Gastroesophageal sphincter (tissue), 4 donors: ENCODE results near the gene FIGN. TPM values are rescaled to one million over a fixed set of nuclear protein-coding genes. Genes with fewer than 3 reads are reported as not detected.

Source experiments
- ATAC-seq: fragments of 150-250 bp; one replicate; pipeline ENCODE4 v1.9.1; 2016; ENCODE audit warnings: mild to moderate bottlenecking, moderate library complexity
- H3K27ac ChIP-seq, 4 donors: fragments of 200-600 bp; sonication (generic) in 3 of 4; 1 replicate in 3 of 4; 2 replicates in 1 of 4; pipeline ENCODE4 v1.5.1; 2016 to 2019
- H3K27me3 ChIP-seq: fragments of 200-600 bp; sonication (generic); one replicate; pipeline ENCODE4 v1.5.1; 2019
- H3K36me3 ChIP-seq, 2 donors: fragments of 200-600 bp; sonication (generic); one replicate each; pipeline ENCODE4 v1.5.1; 2019; ENCODE audit warnings: control low read depth in 1 of 2
- H3K4me1 ChIP-seq, 3 donors: fragments of 200-600 bp; sonication (generic); 1 replicate in 2 of 3; 2 replicates in 1 of 3; pipeline ENCODE4 v1.5.1; 2016 to 2019; ENCODE audit warnings: control low read depth in 2 of 3
- H3K4me3 ChIP-seq, 2 donors: fragments of 200-600 bp; sonication (generic); one replicate each; pipeline ENCODE4 v1.5.1; 2019; ENCODE audit warnings: mild to moderate bottlenecking in 1 of 2, moderate library complexity in 1 of 2
- H3K9me3 ChIP-seq, 3 donors: fragments of 200-600 bp; sonication (generic); one replicate each; pipeline ENCODE4 v1.5.1; 2017 to 2019; ENCODE audit warnings: control low read depth in 2 of 3
- CTCF ChIP-seq, 4 experiments: fragments of 200-600 bp in 2 of 4; fragments of 450-650 bp in 2 of 4; sonication (generic) in 1 of 4; IDR thresholded peaks; one replicate each; pipeline ENCODE4 v1.5.1; 2017 to 2019; ENCODE audit warnings: antibody characterized with exemption in 4 of 4, mild to moderate bottlenecking in 2 of 4, moderate library complexity in 2 of 4
- EP300 ChIP-seq: sonication (generic); formaldehyde crosslinking; IDR thresholded peaks from one replicate; pipeline ENCODE4 v1.6.1; 2017; ENCODE audit warnings: antibody characterized with exemption, mild to moderate bottlenecking
- POLR2A ChIP-seq, 2 donors: fragments of 450-650 bp; IDR thresholded peaks; one replicate each; pipeline ENCODE4 v1.6.1; 2017; ENCODE audit warnings: antibody characterized with exemption in 2 of 2, mild to moderate bottlenecking in 2 of 2, moderate library complexity in 1 of 2
- POLR2AphosphoS5 ChIP-seq: sonication (generic); formaldehyde crosslinking; IDR thresholded peaks from one replicate; pipeline ENCODE4 v1.6.1; 2017; ENCODE audit warnings: antibody characterized with exemption
- WGBS, 2 donors: methylation state at CpG; one replicate each; pipeline ENCODE4 v1.1.5; 2018; ENCODE audit warnings: low coverage in 1 of 2; 5-methylcytosine and 5-hydroxymethylcytosine counted together
- total RNA-seq, 4 donors: library from RNA; depleted of rRNA; stranded (reverse); fragments of >200 nt; gene quantifications; one replicate each; pipeline ENCODE4 v1.1.0, GENCODE V29; 2016

FIGN gene
- total RNA-seq, 4 donors from 2014 or later, result 5.0 to 17.5 (median 10.2) TPM

- no peak overlapping the region for H3K27ac ChIP-seq
- no peak for ATAC-seq
- no peaks in the 10 kb centered on the region for H3K9me3 ChIP-seq
- peaks cover 0 to 21% (median under 1%) of the 10 kb centered on the region in 3 donors for H3K4me1 ChIP-seq
- TF ChIP-seq EP300, result no peak
- TF ChIP-seq POLR2AphosphoS5, result no peak
- TF ChIP-seq POLR2A (IDR thresholded peaks at IDR 0.05), result no peak
- TF ChIP-seq CTCF (IDR thresholded peaks at IDR 0.05), result no peak
- no peak overlapping the region for H3K4me3 ChIP-seq
- H3K27me3 ChIP-seq, result no peaks in the 10 kb centered on the region
- no peaks in the 10 kb centered on the region for H3K36me3 ChIP-seq
- 93% methylated on average over 2 of the region's 2 CpGs; no CpG with 5 or more reads in 1 of the 2 donors for WGBS, 2 donors
Measured at GRCh38 chr2:163719331-163719730, 16.5 kb downstream of the FIGN start.

DNA sequence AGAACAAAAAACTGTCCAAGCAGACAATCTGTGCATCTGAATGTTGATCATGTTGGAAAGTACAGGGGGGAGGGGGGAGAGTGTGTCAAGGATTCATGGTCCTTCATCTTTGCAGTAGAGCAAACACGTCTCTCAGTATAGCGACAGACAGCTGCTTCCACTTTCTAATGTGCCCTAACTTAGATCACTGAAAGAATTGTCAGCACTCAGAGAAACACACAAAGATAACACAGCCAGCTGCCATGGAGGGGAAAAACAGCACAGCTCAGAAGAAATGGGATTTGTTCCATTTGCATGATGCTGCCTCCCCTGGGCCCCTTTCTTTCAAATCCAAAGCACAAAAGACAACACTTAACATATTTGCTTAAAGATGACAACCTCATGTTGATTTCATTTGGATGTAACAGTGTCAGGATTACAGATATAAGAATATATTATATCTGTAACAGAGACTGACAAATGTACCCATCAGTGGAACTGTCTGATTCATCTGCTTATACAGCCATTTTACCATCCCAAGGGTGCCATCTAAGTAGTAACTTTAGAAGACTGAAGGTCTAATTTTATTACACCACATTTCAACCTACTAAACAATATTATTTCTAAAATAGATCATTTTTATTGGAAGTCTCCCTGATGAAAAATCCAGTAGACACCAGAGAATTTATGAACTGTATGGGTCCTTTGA is 17.7 kb downstream of the FIGN start:
- Histone ChIP-seq H3K4me1 (peaks cover 0 to 17% (median 2%) of the 10 kb centered on the region in 3 donors), H3K27me3 (no peaks in the 10 kb centered on the region), H3K27ac (no peak overlapping the region), H3K36me3 (no peaks in the 10 kb centered on the region), H3K4me3 (no peak overlapping the region), H3K9me3 (no peaks in the 10 kb centered on the region)
- TF ChIP-seq POLR2AphosphoS5, result no peak
- TF ChIP-seq EP300, result no peak
- no peak for TF ChIP-seq CTCF (IDR thresholded peaks at IDR 0.05)
- no peak for TF ChIP-seq POLR2A (IDR thresholded peaks at IDR 0.05)
- 40 to 42% methylated on average over 2 of the region's 2 CpGs for WGBS, 2 donors
- no peak for ATAC-seq

DNA sequence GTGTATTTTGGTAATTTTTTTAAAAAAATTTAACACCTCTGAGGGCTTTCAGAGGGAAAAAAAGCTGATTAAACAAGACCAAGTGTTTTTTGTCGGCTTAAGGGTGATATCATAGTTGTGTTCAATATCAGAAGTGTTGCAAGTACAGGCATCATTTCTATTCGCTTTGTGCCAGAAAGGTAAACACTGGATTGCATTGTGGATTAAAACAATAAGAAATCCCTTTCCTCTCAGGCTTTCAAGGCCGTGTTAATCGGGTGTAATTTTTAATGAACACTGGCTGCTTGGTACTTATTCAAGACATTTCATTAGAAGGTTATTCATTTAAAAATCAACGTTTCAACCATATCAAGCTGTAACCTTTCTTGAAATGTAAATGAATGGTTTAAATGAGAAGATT is 18.3 kb downstream of the FIGN start:
- 54 to 73% methylated on average over 5 of the region's 5 CpGs for WGBS, 2 donors

DNA sequence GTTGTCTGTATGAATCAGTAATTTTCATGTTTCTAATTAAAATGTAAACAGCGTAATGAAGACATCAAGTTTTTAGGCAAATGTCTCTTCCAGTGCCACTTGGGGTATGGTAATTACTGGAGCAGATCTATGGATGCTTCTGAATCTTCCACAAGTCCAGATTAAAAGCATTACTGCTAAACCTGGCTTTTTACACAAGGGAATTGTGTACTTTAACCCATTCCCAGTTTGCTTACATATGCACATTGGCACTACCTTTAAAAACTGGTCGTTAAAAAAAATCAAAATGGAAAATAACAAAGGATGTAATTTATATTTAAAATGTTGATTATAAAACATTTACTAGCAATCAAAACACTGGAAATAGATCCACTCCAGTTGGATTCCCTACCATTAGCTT is 19.7 kb downstream of the FIGN start:
- H3K27ac ChIP-seq, result no peak overlapping the region
- no peak overlapping the region for H3K4me3 ChIP-seq
- 85 to 93% methylated on average over 2 of the region's 2 CpGs for WGBS, 2 donors
- H3K4me1 ChIP-seq, result peaks cover 0 to 17% (median 2%) of the 10 kb centered on the region in 3 donors
- no peaks in the 10 kb centered on the region for H3K9me3 ChIP-seq
- TF ChIP-seq EP300 (no peak), POLR2AphosphoS5 (no peak), CTCF (IDR thresholded peaks at IDR 0.05) (no peak), POLR2A (IDR thresholded peaks at IDR 0.05) (no peak)
- H3K36me3 ChIP-seq, result no peaks in the 10 kb centered on the region
- no peaks in the 10 kb centered on the region for H3K27me3 ChIP-seq
- ATAC-seq, result no peak

More for the DNA sequence above, 18.3 kb downstream of the FIGN start:
- TF ChIP-seq POLR2A (IDR thresholded peaks at IDR 0.05) (no peak), CTCF (IDR thresholded peaks at IDR 0.05) (no peak), EP300 (no peak), POLR2AphosphoS5 (no peak)
- no peaks in the 10 kb centered on the region for H3K27me3 ChIP-seq
- H3K36me3 ChIP-seq, result no peaks in the 10 kb centered on the region
- peaks cover 0 to 17% (median 2%) of the 10 kb centered on the region in 3 donors for H3K4me1 ChIP-seq
- no peaks in the 10 kb centered on the region for H3K9me3 ChIP-seq
- ATAC-seq, result no peak
- H3K27ac ChIP-seq, result no peak overlapping the region
- H3K4me3 ChIP-seq, result no peak overlapping the region

DNA sequence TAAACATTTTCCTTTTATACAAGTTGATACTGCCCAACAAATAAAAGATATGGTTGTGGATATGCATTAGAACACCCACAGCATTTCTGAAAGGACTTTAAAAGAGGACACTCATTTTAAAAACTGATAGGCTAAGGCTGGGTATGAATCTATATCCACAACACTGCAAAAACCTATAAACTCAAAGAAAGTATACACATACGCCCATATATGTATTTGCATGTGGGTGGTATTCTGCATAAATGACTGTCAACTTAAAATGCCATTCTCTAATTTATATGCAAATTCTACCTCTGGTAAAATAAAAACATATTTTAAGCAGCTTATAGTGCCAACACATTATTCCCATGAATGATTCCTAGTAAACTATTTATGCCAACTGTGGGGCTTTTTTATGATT is 20.1 kb downstream of the FIGN start:
- no peaks in the 10 kb centered on the region for H3K36me3 ChIP-seq
- no peak for ATAC-seq
- no peaks in the 10 kb centered on the region for H3K9me3 ChIP-seq
- 71 to 86% methylated on average over 1 of the region's 1 CpG for WGBS, 2 donors
- peaks cover 0 to 19% (median 2%) of the 10 kb centered on the region in 3 donors for H3K4me1 ChIP-seq
- no peak overlapping the region for H3K4me3 ChIP-seq
- TF ChIP-seq CTCF (IDR thresholded peaks at IDR 0.05) (no peak), POLR2AphosphoS5 (no peak), EP300 (no peak)
- no peaks in the 10 kb centered on the region for H3K27me3 ChIP-seq
- no peak overlapping the region for H3K27ac ChIP-seq
